Measurements from ENCODE around the gene ATP11A. TPM values are rescaled to one million over a fixed set of nuclear protein-coding genes. Genes with fewer than 3 reads are reported as not detected.

ATP11A gene
- total and polyA plus RNA-seq, 9 of the 15 experiments (the other 6 are each of a cell fraction or from before 2014, with no cell fraction given), result 0.38 to 34.2 (median 4.2) TPM

DNA sequence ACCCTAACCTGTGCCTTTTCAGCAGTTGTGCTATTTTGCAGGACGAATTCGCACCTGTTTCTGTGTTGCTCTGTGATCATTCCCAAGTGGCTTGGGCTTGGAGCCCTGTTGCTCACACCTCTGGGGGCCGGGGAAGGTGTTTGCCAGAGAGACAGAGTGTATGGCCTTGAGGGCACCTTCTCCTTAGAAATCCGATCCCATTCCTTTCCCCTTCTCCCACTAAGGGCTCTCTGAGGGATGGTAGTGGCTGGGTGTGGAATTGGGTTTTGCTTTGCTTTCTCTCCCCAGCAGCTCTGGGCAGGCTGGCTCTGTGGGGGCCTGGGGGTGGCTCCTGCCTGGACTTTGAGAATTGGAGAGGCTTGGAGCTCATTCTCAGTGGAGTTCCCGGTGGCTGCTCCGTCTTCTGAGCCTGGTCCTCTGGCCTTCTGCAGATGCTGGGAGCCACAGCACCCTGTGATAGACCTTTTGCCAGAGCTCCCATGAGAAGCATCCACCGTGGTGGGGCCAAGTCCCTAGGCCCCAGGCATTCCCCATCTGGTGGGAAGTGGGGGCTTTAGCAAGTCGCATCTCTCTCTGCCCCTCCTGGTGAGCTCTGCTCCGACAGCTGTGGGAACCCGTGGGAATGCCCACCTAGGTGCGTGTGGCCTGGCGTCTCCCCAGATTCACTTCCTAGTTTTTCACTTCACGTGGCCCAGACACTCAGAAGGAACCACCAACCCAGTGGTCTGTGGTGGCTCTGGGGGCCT lies 26.1 kb downstream of the ATP11A start:
- in situ Hi-C loops (cut with MboI) (no loop called here), intact Hi-C loops (cut with micrococcal nuclease) (no loop called here)
- no peaks in the 10 kb centered on the region for H3K27me3 ChIP-seq (ENCODE audit: control insufficient read depth in 2 of 2, insufficient read depth in 2 of 2, low read length in 2 of 2)
- no peak for FAIRE-seq
- H3K79me2 ChIP-seq (ENCODE audit: control insufficient read depth, insufficient read depth, low read length), result peaks cover 49% of the 10 kb centered on the region
- H3K9ac ChIP-seq (ENCODE audit: insufficient read depth in 1 of 2, low read depth in 2 of 2, low read length in 2 of 2), result no peak overlapping the region
- no peak overlapping the region for H3K27ac ChIP-seq (ENCODE audit: extremely low read depth, low read depth, low read length)
- H2AFZ ChIP-seq (ENCODE audit: low read depth, low read length), result no peak overlapping the region
- H3K4me2 ChIP-seq (ENCODE audit: insufficient read depth, low read length), result no peak overlapping the region
- peaks cover 5% of the 10 kb centered on the region for H3K9me1 ChIP-seq (ENCODE audit: control insufficient read depth, insufficient read depth, low read length)
- ATAC-seq, result no peak
- no TSS peak for BruUV-seq (replicated peaks)
- POLR2A ChIA-PET, result interaction anchor here (0.7 kb wide), 1 partner anchor 1566 kb away, joined by 3 read pairs; no protein-coding TSS in a partner anchor
- no peaks in the 10 kb centered on the region for H3K9me3 ChIP-seq (replicated peaks; ENCODE audit: control insufficient read depth, insufficient read depth, low read depth, low read length)
- H3K4me1 ChIP-seq (replicated peaks in 1 of 2; ENCODE audit: control insufficient read depth in 2 of 2, insufficient read depth in 2 of 2, low read length in 2 of 2), result peaks cover 21 to 45% of the 10 kb centered on the region in 2 experiments
- peaks cover 14% of the 10 kb centered on the region for H4K20me1 ChIP-seq (replicated peaks; ENCODE audit: control insufficient read depth, insufficient read depth, low read length)
- H3K4me3 ChIP-seq, result no peak overlapping the region
- CTCF ChIA-PET (ENCODE audit: low intra/inter-chr PET ratio), result no interaction called here
- 65% methylated on average over 6 of the region's 13 CpGs for WGBS (ENCODE audit: insufficient coverage, low coverage, missing lambda C conversion rate)
- TF ChIP-seq ZNF511 (CRISPR knock-in tag; IDR thresholded peaks at IDR 0.05) (no peak), ZNF354B (CRISPR knock-in tag; IDR thresholded peaks at IDR 0.05) (no peak), CREB5 (CRISPR knock-in tag; IDR thresholded peaks at IDR 0.05) (no peak)
- H3K36me3 ChIP-seq (ENCODE audit: control insufficient read depth, insufficient read depth, low read length), result no peaks in the 10 kb centered on the region
- DNase-seq (ENCODE audit: extremely low read depth in 1 of 4, low spot score in 3 of 4), result no peak
